Esophagus squamous epithelium (tissue), 4 donors: ENCODE data around the gene EFHC2.

ENCODE experiments used
- CTCF ChIP-seq, 6 experiments: fragments of 450-650 bp in 4 of 6; fragments of 200-600 bp in 2 of 6; sonication (generic) in 2 of 6; IDR thresholded peaks; one replicate each; pipeline ENCODE4 v1.5.1; 2016 to 2019; ENCODE audit warnings: antibody characterized with exemption in 6 of 6, mild to moderate bottlenecking in 4 of 6, moderate library complexity in 4 of 6
- POLR2A ChIP-seq, 4 donors: fragments of 450-650 bp; IDR thresholded peaks; one replicate each; pipeline ENCODE4 v1.6.1; 2017; ENCODE audit warnings: antibody characterized with exemption in 4 of 4, mild to moderate bottlenecking in 4 of 4, moderate library complexity in 3 of 4

GRCh38 chrX:44290718-44291117 is 52.8 kb downstream of the EFHC2 start:
- TF ChIP-seq CTCF (IDR thresholded peaks at IDR 0.05) = no peak
- TF ChIP-seq POLR2A (IDR thresholded peaks at IDR 0.05) = no peak
